Activated CD4-positive, alpha-beta memory T cell treated with anti-CD3 and anti-CD28 coated beads for 36 hours (primary cell): ENCODE results near the gene ZNF284. TPM values are rescaled to one million over a fixed set of nuclear protein-coding genes. Genes with fewer than 3 reads are reported as not detected.
A peak's percentile ranks its signal among the peaks of the same experiment; 100 is the strongest.

Experiments used
- CTCF ChIA-PET: fragments of 350-600 bp; sonication (Branson Sonifier 250); formaldehyde crosslinking; loops from one replicate; lab custom pipeline; 2021; ENCODE audit warnings: antibody characterized with exemption, inconsistent platforms; lab: Charles Lee
- POLR2A ChIA-PET: fragments of 350-600 bp; sonication (Branson Sonifier 250); formaldehyde crosslinking; loops from one replicate; lab custom pipeline; 2021; ENCODE audit warnings: antibody characterized with exemption; lab: Charles Lee
- DNase-seq: peaks from one replicate; pipeline ENCODE4 v3.0.0-alpha.2; 2020
- H3K27ac Mint-ChIP-seq: one replicate; pipeline ENCODE4 v1.8.0; 2021; ENCODE audit warnings: mixed read lengths
- H3K27me3 Mint-ChIP-seq: one replicate; pipeline ENCODE4 v1.8.0; 2021; ENCODE audit warnings: mixed read lengths
- H3K36me3 Mint-ChIP-seq: one replicate; pipeline ENCODE4 v1.8.0; 2021; ENCODE audit warnings: mixed read lengths
- H3K4me1 Mint-ChIP-seq: one replicate; pipeline ENCODE4 v1.8.0; 2021; ENCODE audit warnings: low read depth, mixed read lengths
- H3K4me3 Mint-ChIP-seq: one replicate; pipeline ENCODE4 v1.8.0; 2021; ENCODE audit warnings: mild to moderate bottlenecking, mixed read lengths
- H3K9me3 Mint-ChIP-seq: one replicate; pipeline ENCODE4 v1.8.0; 2021; ENCODE audit warnings: mixed read lengths
- intact Hi-C: fragments of 100-400 bp; cut with micrococcal nuclease; formaldehyde crosslinking; loops from one replicate; pipeline ENCODE4 v1.15.1; 2023
- total RNA-seq, 2 experiments: library from RNA; stranded (reverse); gene quantifications; one replicate each; pipeline ENCODE4 v1.2.3, GENCODE V29; 2021

ZNF284 gene
- total RNA-seq, 2 experiments from 2014 or later = 1.1 to 1.4 TPM

- no peaks in the 10 kb centered on the region for H3K4me1 Mint-ChIP-seq
- POLR2A ChIA-PET = no interaction called here
- CTCF ChIA-PET = no interaction called here
- no peak overlapping the region for H3K27ac Mint-ChIP-seq
- intact Hi-C loops = no loop called here
- H3K9me3 Mint-ChIP-seq = peaks cover 38% of the 10 kb centered on the region
- H3K27me3 Mint-ChIP-seq = no peaks in the 10 kb centered on the region
- no peak for DNase-seq
- no peak overlapping the region for H3K4me3 Mint-ChIP-seq
- H3K36me3 Mint-ChIP-seq = peaks cover 76% of the 10 kb centered on the region
These were observed 10.9 kb upstream of the ZNF284 start for GRCh38 chr19:44061038-44061437.

- no peaks in the 10 kb centered on the region for H3K27me3 Mint-ChIP-seq
- H3K27ac Mint-ChIP-seq = no peak overlapping the region
- intact Hi-C loops = no loop called here
- H3K9me3 Mint-ChIP-seq = peaks cover 69% of the 10 kb centered on the region
- H3K4me1 Mint-ChIP-seq = peaks cover 4% of the 10 kb centered on the region
- DNase-seq = no peak
- ChIA-PET POLR2A (no interaction called here), CTCF (no interaction called here)
- H3K4me3 Mint-ChIP-seq = no peak overlapping the region
- peaks cover 61% of the 10 kb centered on the region for H3K36me3 Mint-ChIP-seq
These were observed 5.7 kb upstream of the ZNF284 start for GRCh38 chr19:44066305-44066704.

GRCh38 chr19:44069415-44069814 lies 2.5 kb upstream of the ZNF284 start:
- peaks cover 20% of the 10 kb centered on the region for H3K4me1 Mint-ChIP-seq
- H3K36me3 Mint-ChIP-seq = peaks cover 37% of the 10 kb centered on the region
- H3K9me3 Mint-ChIP-seq = peaks cover 54% of the 10 kb centered on the region
- DNase-seq = no peak
- CTCF ChIA-PET = no interaction called here
- POLR2A ChIA-PET = no interaction called here
- H3K27me3 Mint-ChIP-seq = no peaks in the 10 kb centered on the region
- no peak overlapping the region for H3K4me3 Mint-ChIP-seq
- intact Hi-C loops = no loop called here
- H3K27ac Mint-ChIP-seq = no peak overlapping the region

- peaks cover 30% of the 10 kb centered on the region for H3K9me3 Mint-ChIP-seq
- H3K4me3 Mint-ChIP-seq = peak overlapping the region; percentile 87
- H3K27me3 Mint-ChIP-seq = no peaks in the 10 kb centered on the region
- POLR2A ChIA-PET = no interaction called here
- peaks cover 20% of the 10 kb centered on the region for H3K4me1 Mint-ChIP-seq
- H3K27ac Mint-ChIP-seq = no peak overlapping the region
- CTCF ChIA-PET = no interaction called here
- peak; percentile 9 for DNase-seq
- H3K36me3 Mint-ChIP-seq = peaks cover 26% of the 10 kb centered on the region
- intact Hi-C loops = loop anchor here (1.0 kb wide), 4 partner anchors 22 to 245 kb away; partner anchors contain the start of genes ZNF222, ZNF224, ZNF225 and ZNF283
These were observed 813 bp downstream of the ZNF284 start for GRCh38 chr19:44072543-44073401.

GRCh38 chr19:44076325-44076724 lies 4.4 kb downstream of the ZNF284 start:
- ChIA-PET POLR2A (no interaction called here), CTCF (no interaction called here)
- Mint-ChIP-seq H3K27me3 (no peaks in the 10 kb centered on the region), H3K27ac (no peak overlapping the region), H3K36me3 (peaks cover 30% of the 10 kb centered on the region), H3K4me1 (peaks cover 16% of the 10 kb centered on the region), H3K9me3 (peaks cover 4% of the 10 kb centered on the region), H3K4me3 (no peak overlapping the region)
- no peak for DNase-seq
- intact Hi-C loops = no loop called here

- intact Hi-C loops = loop anchor here (10.0 kb wide), 1 partner anchor 157 kb away; the partner anchor contains the start of gene ZNF45
- H3K36me3 Mint-ChIP-seq = peaks cover 10% of the 10 kb centered on the region
- no peaks in the 10 kb centered on the region for H3K9me3 Mint-ChIP-seq
- no peaks in the 10 kb centered on the region for H3K27me3 Mint-ChIP-seq
- no peak overlapping the region for H3K27ac Mint-ChIP-seq
- POLR2A ChIA-PET = no interaction called here
- H3K4me1 Mint-ChIP-seq = peaks cover 11% of the 10 kb centered on the region
- CTCF ChIA-PET = no interaction called here
- no peak for DNase-seq
- no peak overlapping the region for H3K4me3 Mint-ChIP-seq
These were observed 20.1 kb downstream of the ZNF284 start for GRCh38 chr19:44092108-44092507.

GRCh38 chr19:44093931-44094765 lies 22.2 kb downstream of the ZNF284 start, which contains the start of gene ZNF224:
Gene ZNF224, plus strand, starts transcription at chr19:44094361. Its CDS starts 3,513 bp downstream, at chr19:44097874.
- DNase-seq = peak; percentile 90
- H3K9me3 Mint-ChIP-seq = no peaks in the 10 kb centered on the region
- H3K27ac Mint-ChIP-seq = peak within 1 kb of the TSS; percentile 88
- CTCF ChIA-PET = interaction anchor here (1.3 to 1.7 kb wide), 4 partner anchors 18 to 159 kb away, joined by 3 to 5 read pairs (median 4); partner anchors contain the start of gene ZNF45
- intact Hi-C loops = loop anchor here (1.0 to 10.0 kb wide), 5 partner anchors 19 to 159 kb away; partner anchors contain the start of genes ZNF222, ZNF225, ZNF230 and ZNF284
- peak within 1 kb of the TSS; percentile 95 for H3K4me3 Mint-ChIP-seq
- POLR2A ChIA-PET = no interaction called here
- peaks cover 21% of the 10 kb centered on the region for H3K36me3 Mint-ChIP-seq
- H3K4me1 Mint-ChIP-seq = peaks cover 14% of the 10 kb centered on the region
- H3K27me3 Mint-ChIP-seq = no peaks in the 10 kb centered on the region

GRCh38 chr19:44107751-44108150 lies 35.8 kb downstream of the ZNF284 start:
- H3K4me3 Mint-ChIP-seq = no peak overlapping the region

GRCh38 chr19:44109458-44109857 lies 37.5 kb downstream of the ZNF284 start:
- ChIA-PET CTCF (no interaction called here), POLR2A (no interaction called here)
- peaks cover 47% of the 10 kb centered on the region for H3K36me3 Mint-ChIP-seq
- no peak for DNase-seq
- intact Hi-C loops = no loop called here
- H3K27me3 Mint-ChIP-seq = no peaks in the 10 kb centered on the region
- H3K4me1 Mint-ChIP-seq = peaks cover 16% of the 10 kb centered on the region
- no peak overlapping the region for H3K27ac Mint-ChIP-seq
- H3K9me3 Mint-ChIP-seq = peaks cover 68% of the 10 kb centered on the region
- no peak overlapping the region for H3K4me3 Mint-ChIP-seq

More at GRCh38 chr19:44107751-44108150, 35.8 kb downstream of the ZNF284 start:
- no peak overlapping the region for H3K27ac Mint-ChIP-seq
- ChIA-PET POLR2A (no interaction called here), CTCF (no interaction called here)
- intact Hi-C loops = no loop called here
- H3K4me1 Mint-ChIP-seq = peaks cover 7% of the 10 kb centered on the region
- H3K9me3 Mint-ChIP-seq = peaks cover 79% of the 10 kb centered on the region
- H3K36me3 Mint-ChIP-seq = peaks cover 64% of the 10 kb centered on the region
- no peaks in the 10 kb centered on the region for H3K27me3 Mint-ChIP-seq
- no peak for DNase-seq

GRCh38 chr19:44111910-44112463 lies 40.0 kb downstream of the ZNF284 start:
- POLR2A ChIA-PET = no interaction called here
- Mint-ChIP-seq H3K9me3 (peaks cover 49% of the 10 kb centered on the region), H3K4me1 (peaks cover 22% of the 10 kb centered on the region), H3K27ac (no peak overlapping the region), H3K36me3 (peaks cover 33% of the 10 kb centered on the region), H3K27me3 (no peaks in the 10 kb centered on the region), H3K4me3 (peak overlapping the region; percentile 36)
- CTCF ChIA-PET = interaction anchor here (1.3 kb wide), 1 partner anchor 18 kb away, joined by 3 read pairs; the partner anchor contains the start of gene ZNF224
- no peak for DNase-seq
- intact Hi-C loops = loop anchor here (2.0 to 5.0 kb wide), 3 partner anchors 29 to 130 kb away; partner anchors contain the start of genes ZNF155, ZNF227 and ZNF234

GRCh38 chr19:44112802-44113137 lies 40.8 kb downstream of the ZNF284 start:
- intact Hi-C loops = loop anchor here (1.0 to 5.0 kb wide), 8 partner anchors 18 to 192 kb away; partner anchors contain the start of genes ZNF155, ZNF224, ZNF227 and ZNF234
- POLR2A ChIA-PET = no interaction called here
- Mint-ChIP-seq H3K27me3 (no peaks in the 10 kb centered on the region), H3K27ac (peak overlapping the region; percentile 74), H3K9me3 (peaks cover 41% of the 10 kb centered on the region), H3K4me3 (peak overlapping the region; percentile 91), H3K4me1 (peaks cover 22% of the 10 kb centered on the region), H3K36me3 (peaks cover 30% of the 10 kb centered on the region)
- CTCF ChIA-PET = interaction anchor here (1.3 kb wide), 1 partner anchor 18 kb away, joined by 3 read pairs; the partner anchor contains the start of gene ZNF224
- no peak for DNase-seq
